ENCODE measurements around the gene TNS2.

Gene TNS2

DNA sequence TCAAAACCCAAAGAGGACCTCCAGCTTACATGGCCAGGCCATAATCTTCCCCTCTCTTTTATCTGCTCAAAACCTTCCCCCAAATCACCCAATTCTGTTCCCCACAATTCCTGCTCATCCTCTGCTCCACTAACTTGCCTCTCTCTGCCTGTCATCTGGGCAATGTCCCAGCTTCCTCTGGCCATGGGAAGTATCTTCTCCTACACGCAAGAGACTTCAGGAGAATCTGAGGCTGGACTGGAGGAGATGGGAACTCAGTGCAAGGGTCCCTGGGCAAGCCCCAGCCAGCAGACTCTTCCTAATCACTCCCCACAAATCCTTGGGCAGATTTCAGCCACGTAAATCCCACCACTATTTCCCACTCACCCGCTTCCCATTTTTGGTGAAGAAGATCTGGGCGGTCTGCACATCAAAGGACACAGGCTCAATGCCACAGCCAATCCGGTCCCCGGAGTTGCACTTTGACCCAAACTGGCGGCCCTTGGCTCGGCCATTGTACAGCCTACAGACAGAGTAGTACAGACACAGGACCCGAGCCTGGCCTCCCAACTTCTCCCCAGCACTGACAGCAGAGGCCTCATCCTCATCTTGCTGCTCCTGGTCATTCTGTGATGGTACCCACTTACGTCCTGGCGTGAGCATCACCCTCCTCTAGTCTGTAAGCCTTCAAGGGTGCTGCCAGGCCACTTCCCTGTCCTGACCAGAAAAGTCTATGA, 24.6 kb downstream of the TNS2 start (continued):
- TF ChIP-seq, protein P1, sequence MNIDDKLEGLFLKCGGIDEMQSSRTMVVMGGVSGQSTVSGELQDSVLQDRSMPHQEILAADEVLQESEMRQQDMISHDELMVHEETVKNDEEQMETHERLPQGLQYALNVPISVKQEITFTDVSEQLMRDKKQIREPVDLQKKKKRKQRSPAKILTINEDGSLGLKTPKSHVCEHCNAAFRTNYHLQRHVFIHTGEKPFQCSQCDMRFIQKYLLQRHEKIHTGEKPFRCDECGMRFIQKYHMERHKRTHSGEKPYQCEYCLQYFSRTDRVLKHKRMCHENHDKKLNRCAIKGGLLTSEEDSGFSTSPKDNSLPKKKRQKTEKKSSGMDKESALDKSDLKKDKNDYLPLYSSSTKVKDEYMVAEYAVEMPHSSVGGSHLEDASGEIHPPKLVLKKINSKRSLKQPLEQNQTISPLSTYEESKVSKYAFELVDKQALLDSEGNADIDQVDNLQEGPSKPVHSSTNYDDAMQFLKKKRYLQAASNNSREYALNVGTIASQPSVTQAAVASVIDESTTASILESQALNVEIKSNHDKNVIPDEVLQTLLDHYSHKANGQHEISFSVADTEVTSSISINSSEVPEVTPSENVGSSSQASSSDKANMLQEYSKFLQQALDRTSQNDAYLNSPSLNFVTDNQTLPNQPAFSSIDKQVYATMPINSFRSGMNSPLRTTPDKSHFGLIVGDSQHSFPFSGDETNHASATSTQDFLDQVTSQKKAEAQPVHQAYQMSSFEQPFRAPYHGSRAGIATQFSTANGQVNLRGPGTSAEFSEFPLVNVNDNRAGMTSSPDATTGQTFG (tag by site-specific recombination; IDR thresholded peaks at IDR 0.05; ENCODE audit: borderline replicate concordance): no peak
- TF ChIP-seq ZNF132 (tag by site-specific recombination; IDR thresholded peaks at IDR 0.05; ENCODE audit: borderline replicate concordance): no peak

DNA sequence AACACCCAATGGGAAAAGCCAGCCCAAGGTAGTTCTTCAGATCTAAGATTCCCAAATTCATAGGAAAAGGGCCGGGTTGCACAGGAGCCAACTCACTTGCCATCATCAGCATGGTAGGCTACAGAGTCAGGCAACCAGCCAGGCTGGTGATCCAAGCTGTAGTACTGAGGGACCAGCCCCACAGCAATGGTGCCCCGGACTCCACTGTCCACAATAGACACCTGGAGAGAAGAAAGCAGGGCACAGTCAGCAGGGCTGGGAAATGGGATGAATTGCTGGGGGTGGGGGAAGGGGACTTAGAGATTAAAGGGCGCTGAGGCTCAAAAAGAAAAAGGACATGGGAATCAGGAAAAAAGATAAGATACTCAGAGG, 25.1 kb downstream of the TNS2 start:
- H3K9me3 ChIP-seq (ENCODE audit: control insufficient read depth, insufficient read depth, low read depth, low read length): no peaks in the 10 kb centered on the region
- H3K4me3 ChIP-seq (ENCODE audit: low read depth, low read length): no peak overlapping the region
- H3K36me3 ChIP-seq (ENCODE audit: control insufficient read depth in 2 of 2, insufficient read depth in 1 of 2, low read length in 2 of 2): peaks cover 0 to 55% of the 10 kb centered on the region in 2 experiments; a peak in 2 of 3 replicates
- H3K27ac ChIP-seq (ENCODE audit: extremely low read depth, low read depth, low read length): no peak overlapping the region
- CTCF ChIA-PET: interaction anchor here (1.1 to 7.0 kb wide), 2 partner anchors 9 to 24 kb away, joined by 5 to 78 read pairs; no protein-coding TSS in a partner anchor
- peaks cover 4% of the 10 kb centered on the region; the same call in 1 of the 2 replicates for H3K4me1 ChIP-seq (ENCODE audit: control insufficient read depth, insufficient read depth, low read length)
- POLR2A ChIA-PET: no interaction called here
- TF ChIP-seq ZNF768 (tag by site-specific recombination; IDR thresholded peaks at IDR 0.05) (no peak), ZNF521 (tag by site-specific recombination; IDR thresholded peaks at IDR 0.05) (no peak), ZNF184 (tag by site-specific recombination; IDR thresholded peaks at IDR 0.05) (no peak), ZBTB20 (tag by site-specific recombination; IDR thresholded peaks at IDR 0.05) (no peak), ZNF221 (tag by site-specific recombination; IDR thresholded peaks at IDR 0.05; ENCODE audit: borderline replicate concordance) (no peak), IKZF3 (tag by site-specific recombination; IDR thresholded peaks at IDR 0.05) (no peak), HOXA7 (CRISPR knock-in tag; IDR thresholded peaks at IDR 0.05; ENCODE audit: borderline replicate concordance) (no peak), MZF1 (tag by site-specific recombination; IDR thresholded peaks at IDR 0.05; ENCODE audit: borderline replicate concordance) (no peak), ZIC2 (tag by site-specific recombination; IDR thresholded peaks at IDR 0.05) (no peak), ZNF473 (tag by site-specific recombination; IDR thresholded peaks at IDR 0.05) (no peak), KLF9 (tag by site-specific recombination; IDR thresholded peaks at IDR 0.05; ENCODE audit: low read depth) (no peak), ZNF174 (tag by site-specific recombination; IDR thresholded peaks at IDR 0.05) (no peak), ZNF140 (tag by site-specific recombination; IDR thresholded peaks at IDR 0.05) (no peak)
- TF ChIP-seq, protein P1 (tag by site-specific recombination; IDR thresholded peaks at IDR 0.05; ENCODE audit: borderline replicate concordance): no peak
- TF ChIP-seq, protein P2, sequence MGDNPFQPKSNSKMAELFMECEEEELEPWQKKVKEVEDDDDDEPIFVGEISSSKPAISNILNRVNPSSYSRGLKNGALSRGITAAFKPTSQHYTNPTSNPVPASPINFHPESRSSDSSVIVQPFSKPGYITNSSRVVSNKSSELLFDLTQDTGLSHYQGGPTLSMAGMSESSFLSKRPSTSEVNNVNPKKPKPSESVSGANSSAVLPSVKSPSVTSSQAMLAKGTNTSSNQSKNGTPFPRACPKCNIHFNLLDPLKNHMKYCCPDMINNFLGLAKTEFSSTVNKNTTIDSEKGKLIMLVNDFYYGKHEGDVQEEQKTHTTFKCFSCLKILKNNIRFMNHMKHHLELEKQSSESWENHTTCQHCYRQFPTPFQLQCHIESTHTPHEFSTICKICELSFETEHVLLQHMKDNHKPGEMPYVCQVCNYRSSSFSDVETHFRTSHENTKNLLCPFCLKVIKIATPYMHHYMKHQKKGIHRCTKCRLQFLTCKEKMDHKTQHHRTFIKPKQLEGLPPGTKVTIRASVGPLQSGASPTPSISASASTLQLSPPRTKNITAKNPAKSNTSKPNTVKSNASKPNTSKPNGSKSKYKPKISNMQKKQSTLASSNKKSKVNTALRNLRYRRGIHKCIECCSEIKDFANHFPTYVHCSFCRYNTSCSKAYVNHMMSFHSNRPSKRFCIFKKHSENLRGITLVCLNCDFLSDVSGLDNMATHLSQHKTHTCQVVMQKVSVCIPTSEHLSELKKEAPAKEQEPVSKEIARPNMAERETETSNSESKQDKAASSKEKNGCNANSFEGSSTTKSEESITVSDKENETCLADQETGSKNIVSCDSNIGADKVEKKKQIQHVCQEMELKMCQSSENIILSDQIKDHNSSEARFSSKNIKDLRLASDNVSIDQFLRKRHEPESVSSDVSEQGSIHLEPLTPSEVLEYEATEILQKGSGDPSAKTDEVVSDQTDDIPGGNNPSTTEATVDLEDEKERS (tag by site-specific recombination; IDR thresholded peaks at IDR 0.05): no peak
- TF ChIP-seq, protein P3, sequence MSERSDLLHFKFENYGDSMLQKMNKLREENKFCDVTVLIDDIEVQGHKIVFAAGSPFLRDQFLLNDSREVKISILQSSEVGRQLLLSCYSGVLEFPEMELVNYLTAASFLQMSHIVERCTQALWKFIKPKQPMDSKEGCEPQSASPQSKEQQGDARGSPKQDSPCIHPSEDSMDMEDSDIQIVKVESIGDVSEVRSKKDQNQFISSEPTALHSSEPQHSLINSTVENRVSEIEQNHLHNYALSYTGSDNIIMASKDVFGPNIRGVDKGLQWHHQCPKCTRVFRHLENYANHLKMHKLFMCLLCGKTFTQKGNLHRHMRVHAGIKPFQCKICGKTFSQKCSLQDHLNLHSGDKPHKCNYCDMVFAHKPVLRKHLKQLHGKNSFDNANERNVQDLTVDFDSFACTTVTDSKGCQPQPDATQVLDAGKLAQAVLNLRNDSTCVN (tag by site-specific recombination; optimal IDR thresholded peaks at IDR 0.05): no peak
- TF ChIP-seq, protein P4, sequence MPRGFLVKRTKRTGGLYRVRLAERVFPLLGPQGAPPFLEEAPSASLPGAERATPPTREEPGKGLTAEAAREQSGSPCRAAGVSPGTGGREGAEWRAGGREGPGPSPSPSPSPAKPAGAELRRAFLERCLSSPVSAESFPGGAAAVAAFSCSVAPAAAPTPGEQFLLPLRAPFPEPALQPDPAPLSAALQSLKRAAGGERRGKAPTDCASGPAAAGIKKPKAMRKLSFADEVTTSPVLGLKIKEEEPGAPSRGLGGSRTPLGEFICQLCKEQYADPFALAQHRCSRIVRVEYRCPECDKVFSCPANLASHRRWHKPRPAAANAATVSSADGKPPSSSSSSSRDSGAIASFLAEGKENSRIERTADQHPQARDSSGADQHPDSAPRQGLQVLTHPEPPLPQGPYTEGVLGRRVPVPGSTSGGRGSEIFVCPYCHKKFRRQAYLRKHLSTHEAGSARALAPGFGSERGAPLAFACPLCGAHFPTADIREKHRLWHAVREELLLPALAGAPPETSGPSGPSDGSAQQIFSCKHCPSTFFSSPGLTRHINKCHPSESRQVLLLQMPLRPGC (tag by site-specific recombination; IDR thresholded peaks at IDR 0.05): no peak
